ENCODE results near the gene ABLIM1. TPM values are rescaled to one million over a fixed set of nuclear protein-coding genes. Genes with fewer than 3 reads are reported as not detected.

Gene ABLIM1
- total RNA-seq, 1 donor from 2014 or later, result 35.8 TPM

DNA sequence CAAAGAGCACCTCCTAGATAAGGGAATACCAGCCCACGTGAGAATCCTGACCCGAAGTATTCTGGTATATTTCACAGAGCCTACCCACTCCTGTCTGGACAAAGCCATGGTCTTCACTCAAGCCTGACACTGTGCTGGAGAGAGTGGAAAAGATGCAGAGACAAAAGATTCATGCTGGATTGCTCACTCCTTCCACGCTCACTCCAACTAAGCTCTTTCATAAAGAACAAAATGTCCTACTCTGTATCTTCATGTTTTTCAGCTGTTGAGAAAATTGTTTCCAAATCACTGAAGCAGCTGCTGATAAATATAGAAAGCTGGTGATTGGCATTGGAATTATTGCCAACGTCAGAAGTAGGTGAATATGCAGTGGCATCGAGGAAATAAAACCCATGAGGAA, 106.0 kb downstream of the ABLIM1 start:
- Mint-ChIP-seq H3K4me3 (no peak overlapping the region), H3K27ac (ENCODE audit: unreplicated experiment) (no peak overlapping the region), H3K9me3 (no peaks in the 10 kb centered on the region), H3K36me3 (ENCODE audit: low read depth) (no peaks in the 10 kb centered on the region), H3K27me3 (ENCODE audit: low read depth) (no peaks in the 10 kb centered on the region), H3K4me1 (no peaks in the 10 kb centered on the region)
- TF ChIP-seq, protein P1, sequence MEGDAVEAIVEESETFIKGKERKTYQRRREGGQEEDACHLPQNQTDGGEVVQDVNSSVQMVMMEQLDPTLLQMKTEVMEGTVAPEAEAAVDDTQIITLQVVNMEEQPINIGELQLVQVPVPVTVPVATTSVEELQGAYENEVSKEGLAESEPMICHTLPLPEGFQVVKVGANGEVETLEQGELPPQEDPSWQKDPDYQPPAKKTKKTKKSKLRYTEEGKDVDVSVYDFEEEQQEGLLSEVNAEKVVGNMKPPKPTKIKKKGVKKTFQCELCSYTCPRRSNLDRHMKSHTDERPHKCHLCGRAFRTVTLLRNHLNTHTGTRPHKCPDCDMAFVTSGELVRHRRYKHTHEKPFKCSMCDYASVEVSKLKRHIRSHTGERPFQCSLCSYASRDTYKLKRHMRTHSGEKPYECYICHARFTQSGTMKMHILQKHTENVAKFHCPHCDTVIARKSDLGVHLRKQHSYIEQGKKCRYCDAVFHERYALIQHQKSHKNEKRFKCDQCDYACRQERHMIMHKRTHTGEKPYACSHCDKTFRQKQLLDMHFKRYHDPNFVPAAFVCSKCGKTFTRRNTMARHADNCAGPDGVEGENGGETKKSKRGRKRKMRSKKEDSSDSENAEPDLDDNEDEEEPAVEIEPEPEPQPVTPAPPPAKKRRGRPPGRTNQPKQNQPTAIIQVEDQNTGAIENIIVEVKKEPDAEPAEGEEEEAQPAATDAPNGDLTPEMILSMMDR (conservative IDR thresholded peaks at IDR 0.05), result no peak
- no peak for DNase-seq (ENCODE audit: low read depth, low spot score)

DNA sequence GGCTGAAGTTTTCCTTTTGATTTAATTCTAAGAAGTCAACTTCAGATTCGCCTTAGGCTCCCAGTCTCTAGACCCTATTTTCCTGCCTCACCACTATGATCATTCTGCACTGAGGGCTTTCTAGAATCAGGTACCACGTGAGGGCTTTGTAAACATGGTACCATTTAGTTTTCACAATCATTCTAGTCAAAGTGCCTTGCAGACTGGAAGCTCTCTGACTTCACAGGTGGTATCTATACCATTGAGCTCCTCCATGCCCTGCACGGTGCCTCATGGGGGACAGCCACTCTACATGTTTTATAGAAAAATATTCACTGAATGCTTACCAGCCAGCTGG, 106.5 kb downstream of the ABLIM1 start:
- DNase-seq (ENCODE audit: low read depth, low spot score), result no peak
- no peaks in the 10 kb centered on the region for H3K4me1 Mint-ChIP-seq
- H3K9me3 Mint-ChIP-seq, result no peaks in the 10 kb centered on the region
- H3K4me3 Mint-ChIP-seq, result no peak overlapping the region
- H3K36me3 Mint-ChIP-seq (ENCODE audit: low read depth), result no peaks in the 10 kb centered on the region
- no peak overlapping the region for H3K27ac Mint-ChIP-seq (ENCODE audit: unreplicated experiment)
- TF ChIP-seq, protein P1 (conservative IDR thresholded peaks at IDR 0.05), result no peak
- no peaks in the 10 kb centered on the region for H3K27me3 Mint-ChIP-seq (ENCODE audit: low read depth)

DNA sequence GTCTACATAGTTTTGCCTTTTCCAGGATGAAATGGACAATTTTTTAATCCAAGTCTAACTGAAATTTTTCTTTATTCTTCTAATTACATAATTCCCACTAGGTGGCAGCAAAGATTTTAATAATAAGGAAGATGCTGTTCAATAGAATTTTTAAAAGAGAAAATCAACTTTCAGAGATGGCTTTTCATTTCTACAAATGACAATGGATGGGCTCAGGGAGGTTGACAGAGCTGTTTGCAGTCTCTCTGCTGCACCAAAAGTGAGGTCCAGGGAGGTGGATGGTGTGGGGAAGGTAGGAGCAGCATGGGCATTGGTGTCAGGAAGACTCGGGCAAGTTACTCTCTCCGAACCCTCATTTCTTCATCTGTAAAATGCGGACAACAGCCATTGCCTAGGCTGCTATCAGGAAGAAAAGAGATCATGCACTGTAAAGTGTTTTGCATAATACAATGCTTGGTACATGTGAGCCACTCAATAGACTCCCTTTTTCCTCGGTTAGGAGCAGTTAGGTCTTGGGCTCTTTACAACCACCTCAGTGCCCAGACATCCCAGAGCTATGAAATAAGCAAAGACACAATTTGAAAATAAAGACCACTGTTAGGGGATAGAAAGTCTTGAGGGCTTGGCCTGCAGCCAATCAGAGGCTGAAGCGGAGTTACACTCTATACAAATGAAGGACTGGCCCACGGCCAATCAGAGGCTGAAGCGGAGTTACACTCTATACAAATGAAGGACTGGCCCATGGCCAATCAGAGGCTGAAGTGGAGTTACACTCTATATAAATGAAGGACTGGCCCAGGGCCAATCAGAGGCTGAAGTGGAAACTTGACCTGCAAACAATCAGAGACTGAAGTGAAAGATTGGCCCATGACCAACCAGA, 107.1 kb downstream of the ABLIM1 start:
- H3K36me3 Mint-ChIP-seq (ENCODE audit: low read depth), result no peaks in the 10 kb centered on the region
- H3K9me3 Mint-ChIP-seq, result no peaks in the 10 kb centered on the region
- H3K27me3 Mint-ChIP-seq (ENCODE audit: low read depth), result no peaks in the 10 kb centered on the region
- H3K4me3 Mint-ChIP-seq, result no peak overlapping the region
- no peaks in the 10 kb centered on the region for H3K4me1 Mint-ChIP-seq
- no peak overlapping the region for H3K27ac Mint-ChIP-seq (ENCODE audit: unreplicated experiment)
- DNase-seq (ENCODE audit: low read depth, low spot score), result no peak
- TF ChIP-seq, protein P1 (conservative IDR thresholded peaks at IDR 0.05), result peak; percentile 73

DNA sequence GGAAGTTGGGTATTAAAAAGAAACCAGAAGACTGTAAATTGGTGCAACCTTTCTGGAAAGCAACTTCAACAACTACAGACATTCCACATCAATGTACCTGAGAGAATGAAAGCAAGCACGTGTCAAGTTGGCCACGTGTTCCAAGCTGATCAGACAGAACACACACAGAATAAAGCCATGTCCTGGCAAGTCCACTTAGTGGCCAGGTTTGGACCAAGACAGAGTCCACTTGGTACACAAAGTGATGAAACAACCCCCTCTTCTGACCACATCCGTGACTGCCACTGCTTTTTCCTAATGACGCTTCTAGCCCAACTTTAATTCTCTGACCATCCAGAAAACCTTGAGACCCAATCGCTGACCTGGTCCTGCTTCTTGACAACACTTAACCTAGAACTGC, 109.4 kb downstream of the ABLIM1 start:
- no peak overlapping the region for H3K27ac Mint-ChIP-seq (ENCODE audit: unreplicated experiment)
- no peak overlapping the region for H3K4me3 Mint-ChIP-seq
- H3K36me3 Mint-ChIP-seq (ENCODE audit: low read depth), result no peaks in the 10 kb centered on the region
- H3K27me3 Mint-ChIP-seq (ENCODE audit: low read depth), result no peaks in the 10 kb centered on the region
- no peaks in the 10 kb centered on the region for H3K4me1 Mint-ChIP-seq
- peak; percentile 16 for DNase-seq (ENCODE audit: low read depth, low spot score)
- H3K9me3 Mint-ChIP-seq, result no peaks in the 10 kb centered on the region
- TF ChIP-seq, protein P1 (conservative IDR thresholded peaks at IDR 0.05), result peak; percentile 61

DNA sequence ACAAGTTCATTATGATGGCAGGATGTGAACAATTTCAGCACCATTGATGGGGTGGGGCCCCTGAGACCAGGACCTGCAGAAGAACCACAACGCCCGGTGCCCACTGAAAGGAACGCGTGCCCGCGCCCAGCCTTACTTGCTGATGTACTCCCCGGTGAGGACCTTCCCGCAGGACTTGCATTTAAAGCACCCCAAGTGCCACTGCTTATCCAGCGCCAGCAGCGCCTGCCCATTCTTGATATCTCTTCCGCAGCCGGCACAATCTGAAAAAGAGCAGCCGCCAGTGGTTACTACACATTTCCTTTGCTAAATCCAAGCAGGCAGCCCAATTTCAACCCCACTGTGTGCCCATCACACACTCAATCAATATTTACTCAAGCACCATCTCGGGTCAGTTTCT, 110.6 kb downstream of the ABLIM1 start:
- H3K4me1 Mint-ChIP-seq, result no peaks in the 10 kb centered on the region
- TF ChIP-seq, protein P1 (conservative IDR thresholded peaks at IDR 0.05), result no peak
- no peak for DNase-seq (ENCODE audit: low read depth, low spot score)
- H3K9me3 Mint-ChIP-seq, result no peaks in the 10 kb centered on the region
- no peaks in the 10 kb centered on the region for H3K27me3 Mint-ChIP-seq (ENCODE audit: low read depth)
- no peaks in the 10 kb centered on the region for H3K36me3 Mint-ChIP-seq (ENCODE audit: low read depth)
- no peak overlapping the region for H3K4me3 Mint-ChIP-seq
- H3K27ac Mint-ChIP-seq (ENCODE audit: unreplicated experiment), result peak overlapping the region; percentile 84
